ENCODE data around the gene SUGP2. TPM values are rescaled to one million over a fixed set of nuclear protein-coding genes. Genes with fewer than 3 reads are reported as not detected.

The SUGP2 gene
- total RNA-seq, 4 donors from 2014 or later, result 43.0 to 132 (median 57.9) TPM

DNA sequence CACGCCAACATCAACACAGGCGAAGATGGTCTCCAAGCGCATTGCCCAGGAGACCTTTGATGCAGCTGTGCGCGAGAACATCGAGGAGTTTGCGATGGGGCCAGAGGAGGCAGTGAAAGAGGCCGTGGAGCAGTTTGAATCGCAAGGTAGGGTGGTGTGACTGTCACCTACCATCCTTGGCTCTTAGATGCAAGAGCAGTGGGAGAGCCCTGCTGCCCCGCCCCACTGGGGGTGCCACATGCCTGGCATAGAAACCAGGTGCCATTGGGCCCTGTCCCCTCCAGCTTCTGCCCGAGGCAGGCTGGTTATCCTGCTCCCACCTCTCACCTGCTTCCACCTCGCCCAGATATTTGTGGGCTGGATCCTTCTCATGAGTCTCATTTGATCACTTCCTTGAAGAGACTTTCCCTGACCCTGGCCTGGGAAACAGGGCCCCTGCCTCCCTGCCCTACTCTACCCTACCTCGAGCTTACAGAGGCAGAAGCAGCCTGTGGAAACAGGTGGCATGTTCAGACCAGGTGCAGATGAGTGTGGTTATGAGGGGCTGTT is 9.5 kb upstream of the SUGP2 start:
- intact Hi-C loops (cut with DNase I; ENCODE audit: low total_unique reads) (no loop called here), in situ Hi-C loops (cut with MboI; ENCODE audit: low pct_ligation_motif_present in 1 of 4, low pct_unique_long_range_greater_than_20kb in 1 of 4, low sequenced_read_pairs in 3 of 4) (no loop called here)
- TF ChIP-seq EP300 (IDR thresholded peaks at IDR 0.05; ENCODE audit: low read depth), result no peak
- no peak for TF ChIP-seq POLR2AphosphoS5 (IDR thresholded peaks at IDR 0.05)
- TF ChIP-seq, protein P1, sequence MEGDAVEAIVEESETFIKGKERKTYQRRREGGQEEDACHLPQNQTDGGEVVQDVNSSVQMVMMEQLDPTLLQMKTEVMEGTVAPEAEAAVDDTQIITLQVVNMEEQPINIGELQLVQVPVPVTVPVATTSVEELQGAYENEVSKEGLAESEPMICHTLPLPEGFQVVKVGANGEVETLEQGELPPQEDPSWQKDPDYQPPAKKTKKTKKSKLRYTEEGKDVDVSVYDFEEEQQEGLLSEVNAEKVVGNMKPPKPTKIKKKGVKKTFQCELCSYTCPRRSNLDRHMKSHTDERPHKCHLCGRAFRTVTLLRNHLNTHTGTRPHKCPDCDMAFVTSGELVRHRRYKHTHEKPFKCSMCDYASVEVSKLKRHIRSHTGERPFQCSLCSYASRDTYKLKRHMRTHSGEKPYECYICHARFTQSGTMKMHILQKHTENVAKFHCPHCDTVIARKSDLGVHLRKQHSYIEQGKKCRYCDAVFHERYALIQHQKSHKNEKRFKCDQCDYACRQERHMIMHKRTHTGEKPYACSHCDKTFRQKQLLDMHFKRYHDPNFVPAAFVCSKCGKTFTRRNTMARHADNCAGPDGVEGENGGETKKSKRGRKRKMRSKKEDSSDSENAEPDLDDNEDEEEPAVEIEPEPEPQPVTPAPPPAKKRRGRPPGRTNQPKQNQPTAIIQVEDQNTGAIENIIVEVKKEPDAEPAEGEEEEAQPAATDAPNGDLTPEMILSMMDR (IDR thresholded peaks at IDR 0.05), result no peak
- Histone ChIP-seq H3K36me3 (peaks cover 0 to 3% (median 0%) of the 10 kb centered on the region in 4 donors), H3K9me3 (no peaks in the 10 kb centered on the region), H3K4me3 (no peak overlapping the region), H3K4me1 (peaks cover 0 to 10% (median 5%) of the 10 kb centered on the region in 4 donors), H3K27me3 (no peaks in the 10 kb centered on the region), H3K27ac (no peak overlapping the region)
- WGBS, 2 donors (ENCODE audit: low coverage in 1 of 2), result 94% methylated on average over 13 of the region's 13 CpGs; no CpG with 5 or more reads in 1 of the 2 donors
- no peak for DNase-seq

DNA sequence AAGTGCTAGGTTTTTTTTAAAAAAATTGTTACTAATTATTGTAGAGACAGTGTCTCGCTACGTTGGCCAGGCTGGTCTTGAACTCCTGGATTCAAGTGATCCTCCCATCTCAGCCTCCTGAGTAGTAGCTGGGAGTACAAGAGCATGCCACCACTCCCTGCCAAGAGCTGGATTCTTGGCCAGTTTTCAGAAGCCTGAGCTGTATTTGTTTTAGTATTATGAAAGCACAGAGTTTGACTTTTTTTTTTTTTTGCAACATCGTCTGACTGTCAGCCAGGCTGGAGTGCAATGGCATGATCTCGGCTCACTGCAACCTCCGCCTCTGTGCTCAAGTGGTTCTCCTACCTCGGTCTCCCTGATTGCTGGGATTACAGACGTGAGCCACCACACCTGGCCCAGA is 7.1 kb upstream of the SUGP2 start:
- H3K27me3 ChIP-seq, result no peaks in the 10 kb centered on the region
- peak; percentile 35 for DNase-seq
- WGBS, 2 donors (ENCODE audit: low coverage in 1 of 2), result 47 to 59% methylated on average over 7 of the region's 7 CpGs
- no peak overlapping the region for H3K4me3 ChIP-seq
- H3K36me3 ChIP-seq, result no peaks in the 10 kb centered on the region
- no peaks in the 10 kb centered on the region for H3K9me3 ChIP-seq
- TF ChIP-seq, protein P1 (IDR thresholded peaks at IDR 0.05), result no peak
- TF ChIP-seq POLR2A (IDR thresholded peaks at IDR 0.05) (no peak), EP300 (IDR thresholded peaks at IDR 0.05; ENCODE audit: low read depth) (no peak), POLR2AphosphoS5 (IDR thresholded peaks at IDR 0.05) (no peak)
- in situ Hi-C loops (cut with MboI; ENCODE audit: low pct_ligation_motif_present in 1 of 4, low pct_unique_long_range_greater_than_20kb in 1 of 4, low sequenced_read_pairs in 3 of 4), result no loop called here
- H3K4me1 ChIP-seq, result peaks cover 0 to 10% (median 5%) of the 10 kb centered on the region in 4 donors
- intact Hi-C loops (cut with DNase I; ENCODE audit: low total_unique reads), result no loop called here
- peak overlapping the region in 1 of 4 donors; percentile 25 for H3K27ac ChIP-seq

DNA sequence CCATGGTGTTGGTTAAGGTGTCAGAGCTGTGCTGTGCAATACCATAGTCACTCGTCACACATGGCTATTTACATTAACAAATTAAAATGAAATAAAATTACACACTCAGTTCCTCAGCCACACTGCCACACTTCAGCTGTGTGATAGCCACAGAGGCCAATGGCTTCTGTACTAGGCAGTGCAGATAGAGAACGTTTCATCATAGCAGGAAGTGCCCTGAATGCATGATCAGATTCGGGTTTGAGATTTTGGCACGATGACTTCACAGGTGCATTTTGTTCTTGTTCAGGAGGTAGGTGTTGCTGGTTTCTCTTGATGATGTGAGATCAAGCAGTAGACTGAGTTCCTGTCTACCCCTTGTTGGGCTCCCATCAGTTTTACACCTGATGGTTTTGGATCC is 6.6 kb upstream of the SUGP2 start:
- DNase-seq, result no peak
- Histone ChIP-seq H3K27me3 (no peaks in the 10 kb centered on the region), H3K9me3 (no peaks in the 10 kb centered on the region), H3K4me3 (no peak overlapping the region), H3K27ac (peak overlapping the region in 1 of 4 donors; percentile 25), H3K4me1 (peaks cover 0 to 12% (median 5%) of the 10 kb centered on the region in 4 donors), H3K36me3 (no peaks in the 10 kb centered on the region)
- no peak for TF ChIP-seq POLR2A (IDR thresholded peaks at IDR 0.05)
- no peak for TF ChIP-seq POLR2AphosphoS5 (IDR thresholded peaks at IDR 0.05)
- TF ChIP-seq EP300 (IDR thresholded peaks at IDR 0.05; ENCODE audit: low read depth), result no peak
- TF ChIP-seq, protein P1 (IDR thresholded peaks at IDR 0.05), result no peak
- intact Hi-C loops (cut with DNase I; ENCODE audit: low total_unique reads), result no loop called here
- 50 to 72% methylated on average over 4 of the region's 4 CpGs for WGBS, 2 donors (ENCODE audit: low coverage in 1 of 2)
- in situ Hi-C loops (cut with MboI; ENCODE audit: low pct_ligation_motif_present in 1 of 4, low pct_unique_long_range_greater_than_20kb in 1 of 4, low sequenced_read_pairs in 3 of 4), result no loop called here

DNA sequence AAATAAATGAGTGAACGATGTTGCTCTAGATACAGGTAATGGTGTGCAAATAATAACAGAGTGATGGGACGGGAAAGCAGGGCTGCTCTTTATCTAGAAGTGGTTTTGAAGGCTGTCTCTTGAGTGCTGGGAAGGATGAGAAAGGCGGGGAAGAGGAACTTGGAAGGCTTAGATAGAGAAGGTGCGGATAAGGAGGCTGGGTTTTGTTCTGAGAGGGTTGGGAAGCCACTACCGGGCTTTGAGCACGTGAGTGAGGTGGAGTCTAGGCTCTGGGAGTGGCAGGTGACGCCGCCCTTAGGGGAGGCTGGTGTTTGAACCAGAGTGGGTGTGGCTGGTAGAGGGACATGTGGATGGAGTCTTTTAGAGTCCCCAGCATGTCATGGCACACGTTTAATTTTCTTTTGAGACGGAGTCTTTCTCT is 897 bp upstream of the SUGP2 start:
- H3K9me3 ChIP-seq, result no peaks in the 10 kb centered on the region
- in situ Hi-C loops (cut with MboI; ENCODE audit: low pct_ligation_motif_present in 1 of 4, low pct_unique_long_range_greater_than_20kb in 1 of 4, low sequenced_read_pairs in 3 of 4), result no loop called here
- H3K36me3 ChIP-seq, result peaks cover 0 to 4% (median 2%) of the 10 kb centered on the region in 4 donors
- 7 to 13% methylated on average over 4 to 10 of the region's 10 CpGs for WGBS, 2 donors (ENCODE audit: low coverage in 1 of 2)
- peaks cover 5 to 30% (median 19%) of the 10 kb centered on the region in 4 donors for H3K4me1 ChIP-seq
- H3K27ac ChIP-seq, result peak overlapping the region; percentile 95 to 98 (median 96)
- intact Hi-C loops (cut with DNase I; ENCODE audit: low total_unique reads), result no loop called here
- DNase-seq, result peak; percentile 78
- H3K27me3 ChIP-seq, result no peaks in the 10 kb centered on the region
- H3K4me3 ChIP-seq, result peak overlapping the region; percentile 65 to 94 (median 82)
- TF ChIP-seq POLR2A (IDR thresholded peaks at IDR 0.05), result no peak
- TF ChIP-seq, protein P1 (IDR thresholded peaks at IDR 0.05), result no peak
- no peak for TF ChIP-seq POLR2AphosphoS5 (IDR thresholded peaks at IDR 0.05)

Data from transverse colon (tissue), 4 donors.